Lower lobe of right lung (tissue), 2 donors: ENCODE results near the gene GOLGA8M. TPM values are rescaled to one million over a fixed set of nuclear protein-coding genes. Genes with fewer than 3 reads are reported as not detected.
"Not testable (repeated sequence)": the region's sequence is repeated elsewhere in the genome, so short reads cannot be mapped to it uniquely, and the experiment has no call there.

Experiments used
- ATAC-seq, 2 donors: fragments of 200-7000 bp; cut with Tn5 transposase; one replicate each; pipeline ENCODE4 v1.9.1; 2020 to 2022; ENCODE audit warnings: mild to moderate bottlenecking in 2 of 2, moderate library complexity in 2 of 2
- DNase-seq: peaks from one replicate; pipeline ENCODE4 v3.0.0-alpha.2; 2020
- H3K27ac ChIP-seq: fragments of 200-600 bp; one replicate; pipeline ENCODE4 v1.8.0; 2022
- H3K27me3 ChIP-seq: fragments of 200-600 bp; one replicate; pipeline ENCODE4 v1.8.0; 2022; ENCODE audit warnings: low read depth
- H3K36me3 ChIP-seq: fragments of 200-600 bp; one replicate; pipeline ENCODE4 v1.8.0; 2022; ENCODE audit warnings: mild to moderate bottlenecking
- H3K4me1 ChIP-seq: fragments of 200-600 bp; one replicate; pipeline ENCODE4 v1.8.0; 2022
- H3K4me3 ChIP-seq: fragments of 200-600 bp; one replicate; pipeline ENCODE4 v1.8.0; 2022; ENCODE audit warnings: mild to moderate bottlenecking
- H3K9me3 ChIP-seq: fragments of 200-600 bp; one replicate; pipeline ENCODE4 v1.8.0; 2022
- intact Hi-C: fragments of 100-400 bp; cut with DNase I; formaldehyde crosslinking; loops from one replicate; pipeline ENCODE4 v1.11.0; 2022
- total RNA-seq: library from RNA; stranded (reverse); fragmentation: NEBNext Ultra II Directional; extraction: Animal tissue kit (Norgen Biotek cat#: 25700); gene quantifications from one replicate; pipeline ENCODE4 v1.2.1, GENCODE V29; 2021
- donor health status: DM: no; HTN: yes; CAD: no; lungs with severe emphysema.

Gene GOLGA8M
- total RNA-seq, 1 donor from 2014 or later: 2.9 TPM

DNA sequence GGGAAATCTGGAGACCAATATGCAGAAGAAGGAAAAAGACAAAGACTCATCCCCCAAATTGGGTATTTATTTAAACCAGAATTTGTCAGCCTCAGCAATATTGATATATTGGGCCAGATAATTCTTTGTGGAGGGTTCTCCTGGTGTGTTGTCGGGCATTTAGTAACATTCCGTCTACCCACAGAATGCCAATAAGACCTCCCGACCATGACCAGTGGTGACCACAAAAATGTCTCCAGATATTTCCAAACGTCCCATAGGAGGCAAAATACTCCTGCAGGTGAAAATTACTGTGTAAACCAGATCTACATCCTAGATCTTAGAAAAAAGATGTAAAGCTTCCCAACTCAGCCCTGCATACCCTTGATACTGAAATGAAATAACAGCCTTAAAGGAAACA is 2.0 kb upstream of the GOLGA8M start:
- ATAC-seq, DNase-seq, H3K4me3 ChIP-seq, H3K36me3 ChIP-seq, H3K27me3 ChIP-seq, H3K9me3 ChIP-seq, H3K27ac ChIP-seq, intact Hi-C loops, H3K4me1 ChIP-seq: not testable (repeated sequence)

DNA sequence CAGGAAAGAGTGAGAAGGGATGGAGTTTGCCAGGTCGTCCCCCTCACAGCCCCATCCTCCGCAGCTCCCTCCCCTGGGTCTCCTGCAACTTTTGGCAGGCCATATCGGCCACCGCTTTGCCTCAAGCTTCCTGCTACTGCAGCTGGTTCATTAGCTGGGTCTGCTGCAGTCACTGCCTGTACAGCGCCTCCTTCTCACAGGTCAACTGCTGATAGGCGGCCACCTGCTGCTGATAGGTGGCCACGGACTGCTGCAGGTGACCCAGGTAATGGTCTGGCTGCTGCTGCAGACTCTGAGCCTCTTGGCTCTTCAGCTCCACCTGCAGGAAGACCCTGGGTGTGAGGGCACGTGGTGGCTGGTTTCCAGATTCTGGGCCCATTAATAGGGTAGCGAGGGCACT is 8.3 kb downstream of the GOLGA8M start:
- H3K4me3 ChIP-seq, H3K27me3 ChIP-seq, H3K36me3 ChIP-seq, H3K4me1 ChIP-seq, ATAC-seq, H3K27ac ChIP-seq, DNase-seq, intact Hi-C loops, H3K9me3 ChIP-seq: not testable (repeated sequence)

DNA sequence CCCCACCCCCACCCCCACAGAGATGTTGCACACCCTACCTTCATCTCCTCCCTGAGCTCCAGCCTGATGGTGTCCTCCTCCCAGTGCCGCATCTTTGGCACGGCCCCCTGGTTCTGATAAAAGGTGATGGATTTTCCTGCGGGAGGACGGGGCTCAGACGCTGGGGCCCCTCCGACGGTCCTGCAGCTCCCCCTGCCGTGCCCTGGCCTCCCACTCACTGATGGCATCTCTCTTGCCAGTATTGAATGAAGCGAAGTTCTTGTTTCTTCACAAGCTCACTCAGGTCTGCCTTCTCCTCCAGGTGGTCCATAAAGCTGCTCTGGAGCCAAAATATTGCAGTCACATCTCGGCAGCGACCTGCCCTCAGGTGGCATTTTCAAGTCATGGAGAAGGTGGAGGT is 9.8 kb downstream of the GOLGA8M start:
- H3K4me3 ChIP-seq, H3K9me3 ChIP-seq, H3K27ac ChIP-seq, H3K36me3 ChIP-seq, H3K4me1 ChIP-seq, intact Hi-C loops, ATAC-seq, DNase-seq, H3K27me3 ChIP-seq: not testable (repeated sequence)

DNA sequence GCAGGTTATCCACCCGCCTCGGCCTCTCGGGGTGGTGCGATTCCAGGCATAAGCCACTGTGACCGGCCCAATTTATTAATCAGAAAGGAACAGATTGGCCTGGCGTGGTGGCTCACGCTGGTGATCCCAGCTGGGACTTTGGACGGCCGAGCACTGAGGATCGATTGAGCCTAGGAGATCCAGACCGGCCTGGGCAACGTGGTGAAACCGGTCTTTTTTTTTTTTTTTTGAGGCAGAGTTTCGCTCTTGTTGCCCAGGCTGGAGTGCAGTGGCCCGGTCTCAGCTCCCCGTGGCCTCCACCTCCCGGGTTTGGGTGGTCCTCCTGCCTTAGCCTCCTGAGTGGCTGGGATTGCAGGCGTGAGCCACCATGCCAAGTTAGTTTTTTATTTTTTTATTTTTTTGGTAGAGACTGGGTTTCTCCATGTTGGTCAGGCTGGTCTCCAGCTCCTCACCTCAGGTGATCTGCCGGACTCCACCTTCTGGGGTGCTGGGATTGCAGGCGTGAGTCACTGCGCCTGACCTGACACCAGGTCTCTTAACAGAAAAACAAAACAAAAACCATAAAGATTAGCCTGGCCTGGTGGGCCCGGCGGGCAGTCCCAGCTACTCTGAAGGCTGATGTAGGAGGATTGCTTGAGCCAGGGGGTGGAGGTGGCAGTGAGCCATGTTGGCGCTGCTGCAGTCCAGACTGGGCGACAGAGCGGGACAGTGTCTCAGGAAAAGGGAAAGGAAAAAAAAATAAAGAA is 18.0 kb downstream of the GOLGA8M start:
- H3K4me1 ChIP-seq, H3K27ac ChIP-seq, H3K4me3 ChIP-seq, intact Hi-C loops, ATAC-seq, H3K9me3 ChIP-seq, DNase-seq, H3K36me3 ChIP-seq, H3K27me3 ChIP-seq: not testable (repeated sequence)

DNA sequence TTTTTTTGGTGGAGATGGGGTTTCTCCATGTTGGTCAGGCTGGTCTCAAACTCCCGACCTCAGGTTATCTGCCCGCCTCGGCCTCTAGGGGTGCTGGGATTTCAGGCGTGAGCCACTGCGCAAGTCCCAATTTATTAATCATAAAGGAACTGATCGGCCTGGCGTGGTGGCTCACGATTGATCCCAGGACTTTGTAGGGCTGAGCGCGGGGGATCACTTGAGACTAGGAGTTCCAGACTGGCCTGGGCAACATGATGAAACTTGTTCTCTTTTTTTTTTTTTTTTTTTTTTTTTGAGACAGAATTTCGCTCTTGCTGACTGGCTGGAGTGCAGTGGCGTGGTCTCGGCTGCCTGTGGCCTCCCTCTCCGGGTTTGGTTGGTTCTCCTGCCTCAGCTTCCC is 19.2 kb downstream of the GOLGA8M start:
- H3K27ac ChIP-seq, H3K27me3 ChIP-seq, H3K4me1 ChIP-seq, ATAC-seq, H3K9me3 ChIP-seq, H3K4me3 ChIP-seq, DNase-seq, intact Hi-C loops, H3K36me3 ChIP-seq: not testable (repeated sequence)

DNA sequence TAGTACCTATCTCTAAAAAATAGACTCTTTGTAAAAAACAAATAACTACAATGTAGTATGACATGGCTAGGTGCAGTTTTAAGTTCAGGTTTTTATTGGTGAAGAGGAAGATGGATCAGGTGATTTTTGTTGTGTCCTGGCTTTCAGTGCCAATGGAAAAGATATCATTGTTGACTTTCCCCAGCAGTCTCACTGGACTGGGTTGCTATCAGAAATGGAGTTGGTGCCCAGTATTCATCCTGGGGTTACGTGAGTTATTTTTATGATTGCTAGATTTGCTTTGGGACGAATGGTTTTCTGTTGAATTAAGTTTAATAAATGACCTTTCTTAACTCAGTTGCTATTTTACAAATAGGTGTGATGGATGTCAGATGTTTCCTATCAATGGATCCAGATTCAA is 38.7 kb downstream of the GOLGA8M start:
- H3K27ac ChIP-seq, ATAC-seq, DNase-seq, H3K4me1 ChIP-seq, H3K36me3 ChIP-seq, H3K9me3 ChIP-seq, H3K27me3 ChIP-seq, intact Hi-C loops, H3K4me3 ChIP-seq: not testable (repeated sequence)

DNA sequence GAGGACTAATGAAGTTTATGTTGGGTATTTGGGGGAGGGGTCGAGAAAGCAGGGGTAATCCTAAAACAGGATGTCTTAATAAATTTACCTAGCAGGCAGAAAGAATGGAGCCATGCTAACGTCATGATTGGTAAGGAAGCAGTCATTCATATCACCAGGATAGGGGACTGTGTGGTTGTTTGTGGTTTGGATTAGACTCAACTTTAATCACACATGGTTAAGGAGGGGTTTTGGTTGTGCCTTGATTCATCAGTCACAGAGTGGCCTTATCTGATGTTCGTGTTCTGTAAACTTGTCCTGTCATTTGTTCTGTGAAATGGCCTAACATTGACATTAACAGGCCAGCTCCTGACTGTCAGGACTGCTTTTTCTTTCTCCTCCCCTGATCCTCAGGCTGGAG is 40.1 kb downstream of the GOLGA8M start:
- ATAC-seq, H3K27ac ChIP-seq, DNase-seq, H3K9me3 ChIP-seq, H3K4me3 ChIP-seq, H3K4me1 ChIP-seq, intact Hi-C loops, H3K36me3 ChIP-seq, H3K27me3 ChIP-seq: not testable (repeated sequence)

DNA sequence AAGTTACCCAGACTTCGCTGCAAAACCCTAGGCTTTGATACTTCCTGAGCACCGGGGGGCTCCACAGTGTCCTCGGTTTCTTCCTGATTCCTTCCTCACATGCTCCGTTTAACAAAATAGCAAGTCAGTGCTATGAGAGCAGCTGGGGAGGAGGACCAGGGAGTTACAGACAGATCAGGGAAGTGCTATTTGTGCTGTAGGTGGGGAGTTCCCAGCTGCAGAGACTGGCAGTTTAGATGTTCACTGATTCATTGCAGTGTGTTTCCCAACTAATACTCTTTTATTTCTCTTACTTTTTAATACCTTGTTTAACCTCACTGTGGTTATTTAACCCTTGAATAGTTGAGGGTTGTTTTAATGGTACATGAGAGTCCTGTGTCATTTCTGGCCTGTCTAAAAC is 45.8 kb downstream of the GOLGA8M start:
- intact Hi-C loops, H3K36me3 ChIP-seq, DNase-seq, H3K4me3 ChIP-seq, H3K27me3 ChIP-seq, ATAC-seq, H3K27ac ChIP-seq, H3K4me1 ChIP-seq, H3K9me3 ChIP-seq: not testable (repeated sequence)

DNA sequence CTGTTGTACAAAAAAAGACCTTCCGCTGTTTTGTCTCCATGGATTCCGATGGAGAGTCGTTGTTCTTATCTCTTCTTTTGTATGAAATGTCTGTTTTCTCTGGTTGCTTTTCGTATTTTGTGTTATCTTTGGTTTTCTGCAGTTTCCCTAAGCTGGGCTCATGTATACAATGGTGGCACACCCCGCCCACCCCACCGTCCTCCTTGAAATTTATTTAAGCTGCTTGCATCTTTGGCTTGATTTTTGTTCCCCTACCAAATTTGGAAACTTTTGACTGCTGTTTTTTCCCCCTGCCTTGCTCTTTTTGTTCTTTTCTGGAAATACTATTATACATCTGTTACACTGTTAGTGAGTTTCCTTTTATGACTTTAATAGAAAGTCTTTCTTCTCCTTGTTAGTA is 47.6 kb downstream of the GOLGA8M start:
- H3K9me3 ChIP-seq, intact Hi-C loops: not testable (repeated sequence)

DNA sequence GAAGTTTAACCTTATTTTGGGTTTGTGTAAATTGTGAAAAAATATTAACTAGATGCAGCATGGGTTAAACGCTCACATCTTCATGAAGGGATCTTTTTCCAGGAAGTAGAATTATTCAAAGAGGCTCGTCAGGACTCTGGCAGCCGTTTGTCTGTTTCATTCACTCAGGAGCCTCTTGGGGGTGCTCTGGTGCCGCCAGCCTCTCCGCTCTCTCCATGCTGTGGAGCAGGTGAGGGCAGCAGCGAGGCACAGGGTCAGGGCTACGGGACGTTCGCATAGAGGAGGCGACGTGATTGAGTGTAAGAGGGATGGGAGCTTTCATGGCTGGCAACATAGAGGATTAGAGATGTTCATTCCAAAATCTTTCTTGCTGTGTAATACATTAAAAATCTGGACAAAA is 48.5 kb downstream of the GOLGA8M start:
- DNase-seq, intact Hi-C loops: not testable (repeated sequence)
- peak in 1 of 2 donors; percentile 64 for ATAC-seq

More for the DNA sequence above, 47.6 kb downstream of the GOLGA8M start:
- H3K4me3 ChIP-seq, ATAC-seq, H3K27me3 ChIP-seq, DNase-seq, H3K36me3 ChIP-seq, H3K27ac ChIP-seq, H3K4me1 ChIP-seq: not testable (repeated sequence)

DNA sequence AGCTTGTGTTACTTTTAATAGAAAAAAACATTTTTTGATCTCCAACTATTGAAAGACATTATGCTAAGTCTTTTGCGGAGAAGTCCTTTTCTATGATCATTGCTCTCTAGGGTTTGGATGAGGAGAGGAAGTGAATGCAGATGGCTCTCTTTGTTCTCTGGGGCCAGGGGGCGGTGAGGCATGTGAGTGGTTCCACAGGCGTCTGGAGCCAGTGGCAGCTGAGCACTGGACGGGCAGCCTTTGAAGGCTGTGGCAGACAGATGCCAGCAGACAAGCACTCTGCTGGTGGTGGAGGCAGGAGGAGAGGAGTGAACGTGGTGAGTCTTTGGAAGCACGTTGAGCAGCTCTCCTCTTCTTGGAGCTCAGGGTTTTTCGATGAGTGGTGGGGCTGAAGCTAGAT is 51.5 kb downstream of the GOLGA8M start:
- H3K9me3 ChIP-seq, H3K36me3 ChIP-seq, DNase-seq, H3K27ac ChIP-seq, H3K4me1 ChIP-seq, H3K4me3 ChIP-seq, intact Hi-C loops, H3K27me3 ChIP-seq, ATAC-seq: not testable (repeated sequence)

More for the DNA sequence above, 48.5 kb downstream of the GOLGA8M start:
- not testable (repeated sequence) for H3K36me3 ChIP-seq, H3K4me3 ChIP-seq, H3K9me3 ChIP-seq, H3K27ac ChIP-seq, H3K4me1 ChIP-seq, H3K27me3 ChIP-seq

DNA sequence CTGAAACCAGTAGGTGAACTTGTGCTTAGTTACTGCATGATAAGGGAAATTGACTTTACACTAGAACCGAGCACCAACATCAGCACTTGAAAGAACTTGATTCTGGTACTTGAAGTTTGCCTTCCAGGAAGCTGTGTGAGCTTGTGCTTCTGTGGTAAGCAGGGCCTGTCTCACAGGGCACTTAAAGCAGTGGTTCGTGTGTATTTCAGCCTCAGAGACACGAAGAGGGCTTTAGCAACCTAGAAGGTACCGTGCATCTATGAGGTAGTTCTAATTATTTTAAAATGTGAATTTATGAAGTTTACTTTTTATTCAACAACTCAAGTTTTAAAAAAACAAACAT is 56.2 kb downstream of the GOLGA8M start:
- H3K9me3 ChIP-seq, DNase-seq, intact Hi-C loops, H3K4me3 ChIP-seq, H3K4me1 ChIP-seq, H3K27ac ChIP-seq, H3K36me3 ChIP-seq, H3K27me3 ChIP-seq: not testable (repeated sequence)
- peak in 1 of 2 donors; percentile 30 for ATAC-seq

DNA sequence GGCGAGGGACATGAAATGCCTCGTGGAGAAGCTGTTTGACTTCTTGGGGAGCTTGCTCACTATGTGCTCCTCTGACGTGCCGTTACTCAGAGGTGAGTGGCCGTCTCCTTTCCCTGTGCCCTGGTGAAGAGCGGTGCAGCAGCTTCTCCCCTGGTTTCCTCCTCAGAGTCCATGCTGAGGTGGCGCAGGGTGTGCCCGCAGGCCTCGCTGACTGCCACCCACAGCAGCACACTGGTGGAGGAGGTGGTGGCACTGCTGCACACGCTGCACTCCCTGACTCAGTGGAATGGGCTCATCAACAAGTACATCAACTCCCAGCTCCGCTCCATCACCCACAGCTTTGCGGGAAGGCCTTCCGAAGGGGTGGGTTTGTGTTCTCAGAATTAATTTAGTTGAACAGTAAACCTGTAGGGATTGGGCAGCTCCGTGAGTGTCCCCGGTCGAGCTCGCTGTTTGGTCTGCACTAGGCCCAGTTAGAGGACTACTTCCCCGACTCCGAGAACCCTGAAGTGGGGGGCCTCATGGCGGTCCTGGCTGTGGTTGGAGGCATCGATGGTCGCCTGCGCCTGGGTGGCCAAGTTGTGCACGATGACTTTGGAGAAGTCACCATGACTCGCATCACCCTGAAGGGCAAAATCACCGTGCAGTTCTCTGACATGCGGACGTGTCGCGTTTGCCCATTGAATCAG is 56.7 kb downstream of the GOLGA8M start:
- ATAC-seq, H3K9me3 ChIP-seq, H3K4me1 ChIP-seq, H3K27ac ChIP-seq, H3K4me3 ChIP-seq, H3K27me3 ChIP-seq, H3K36me3 ChIP-seq, DNase-seq, intact Hi-C loops: not testable (repeated sequence)

DNA sequence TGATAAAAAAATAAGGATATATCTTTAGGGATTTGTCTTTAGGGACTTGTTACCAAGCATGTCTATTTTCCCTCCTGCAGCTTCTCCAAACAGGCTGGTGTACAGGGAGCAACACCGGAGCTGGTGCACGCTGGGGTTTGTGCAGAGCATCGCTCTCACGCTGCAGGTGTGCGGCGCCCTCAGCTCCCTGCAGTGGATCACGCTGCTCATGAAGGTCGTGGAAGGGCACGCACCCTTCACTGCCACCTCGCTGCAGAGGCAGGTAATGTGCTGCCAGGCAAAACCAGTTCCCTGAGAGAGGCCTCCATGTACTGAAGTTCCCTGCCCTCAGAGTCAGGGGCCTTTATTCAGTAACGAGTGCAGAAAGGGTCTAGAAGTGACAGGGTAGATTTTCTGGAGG is 58.0 kb downstream of the GOLGA8M start:
- ATAC-seq, DNase-seq, H3K27me3 ChIP-seq, H3K9me3 ChIP-seq, H3K4me1 ChIP-seq, H3K27ac ChIP-seq, intact Hi-C loops, H3K36me3 ChIP-seq, H3K4me3 ChIP-seq: not testable (repeated sequence)
